HL-60 (cell line): ENCODE data around the gene KMT5C.

Source experiments
- GABPA ChIP-seq: IDR thresholded peaks from 2 replicates; pipeline ENCODE4 v1.6.1; 2012; ENCODE audit warnings: low read depth
- POLR2AphosphoS5 ChIP-seq: IDR thresholded peaks from 2 replicates; pipeline ENCODE4 v1.6.1; 2012; ENCODE audit warnings: low read depth
- SPI1 ChIP-seq: IDR thresholded peaks from 2 replicates; pipeline ENCODE4 v1.6.1; 2012; ENCODE audit warnings: low read depth, mild to moderate bottlenecking, borderline replicate concordance
- TF ChIP-seq, protein P1 (sequence below): IDR thresholded peaks from one replicate; pipeline ENCODE4 v1.5.1; 2011; ENCODE audit warnings: low read length, control low read depth, inconsistent platforms; ENCODE audit not compliant: insufficient read depth
- TF ChIP-seq, protein P2 (sequence below): IDR thresholded peaks from 2 replicates; pipeline ENCODE4 v1.6.1; 2012; ENCODE audit warnings: low read depth; ENCODE audit not compliant: insufficient replicate concordance

GRCh38 chr19:55362990-55363716 lies 23.5 kb downstream of the KMT5C start, which contains the start of gene GARIN5B:
- TF ChIP-seq POLR2AphosphoS5 (no peak), GABPA (no peak), SPI1 (no peak)
- TF ChIP-seq, protein P1, sequence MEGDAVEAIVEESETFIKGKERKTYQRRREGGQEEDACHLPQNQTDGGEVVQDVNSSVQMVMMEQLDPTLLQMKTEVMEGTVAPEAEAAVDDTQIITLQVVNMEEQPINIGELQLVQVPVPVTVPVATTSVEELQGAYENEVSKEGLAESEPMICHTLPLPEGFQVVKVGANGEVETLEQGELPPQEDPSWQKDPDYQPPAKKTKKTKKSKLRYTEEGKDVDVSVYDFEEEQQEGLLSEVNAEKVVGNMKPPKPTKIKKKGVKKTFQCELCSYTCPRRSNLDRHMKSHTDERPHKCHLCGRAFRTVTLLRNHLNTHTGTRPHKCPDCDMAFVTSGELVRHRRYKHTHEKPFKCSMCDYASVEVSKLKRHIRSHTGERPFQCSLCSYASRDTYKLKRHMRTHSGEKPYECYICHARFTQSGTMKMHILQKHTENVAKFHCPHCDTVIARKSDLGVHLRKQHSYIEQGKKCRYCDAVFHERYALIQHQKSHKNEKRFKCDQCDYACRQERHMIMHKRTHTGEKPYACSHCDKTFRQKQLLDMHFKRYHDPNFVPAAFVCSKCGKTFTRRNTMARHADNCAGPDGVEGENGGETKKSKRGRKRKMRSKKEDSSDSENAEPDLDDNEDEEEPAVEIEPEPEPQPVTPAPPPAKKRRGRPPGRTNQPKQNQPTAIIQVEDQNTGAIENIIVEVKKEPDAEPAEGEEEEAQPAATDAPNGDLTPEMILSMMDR = no peak
- TF ChIP-seq, protein P2, sequence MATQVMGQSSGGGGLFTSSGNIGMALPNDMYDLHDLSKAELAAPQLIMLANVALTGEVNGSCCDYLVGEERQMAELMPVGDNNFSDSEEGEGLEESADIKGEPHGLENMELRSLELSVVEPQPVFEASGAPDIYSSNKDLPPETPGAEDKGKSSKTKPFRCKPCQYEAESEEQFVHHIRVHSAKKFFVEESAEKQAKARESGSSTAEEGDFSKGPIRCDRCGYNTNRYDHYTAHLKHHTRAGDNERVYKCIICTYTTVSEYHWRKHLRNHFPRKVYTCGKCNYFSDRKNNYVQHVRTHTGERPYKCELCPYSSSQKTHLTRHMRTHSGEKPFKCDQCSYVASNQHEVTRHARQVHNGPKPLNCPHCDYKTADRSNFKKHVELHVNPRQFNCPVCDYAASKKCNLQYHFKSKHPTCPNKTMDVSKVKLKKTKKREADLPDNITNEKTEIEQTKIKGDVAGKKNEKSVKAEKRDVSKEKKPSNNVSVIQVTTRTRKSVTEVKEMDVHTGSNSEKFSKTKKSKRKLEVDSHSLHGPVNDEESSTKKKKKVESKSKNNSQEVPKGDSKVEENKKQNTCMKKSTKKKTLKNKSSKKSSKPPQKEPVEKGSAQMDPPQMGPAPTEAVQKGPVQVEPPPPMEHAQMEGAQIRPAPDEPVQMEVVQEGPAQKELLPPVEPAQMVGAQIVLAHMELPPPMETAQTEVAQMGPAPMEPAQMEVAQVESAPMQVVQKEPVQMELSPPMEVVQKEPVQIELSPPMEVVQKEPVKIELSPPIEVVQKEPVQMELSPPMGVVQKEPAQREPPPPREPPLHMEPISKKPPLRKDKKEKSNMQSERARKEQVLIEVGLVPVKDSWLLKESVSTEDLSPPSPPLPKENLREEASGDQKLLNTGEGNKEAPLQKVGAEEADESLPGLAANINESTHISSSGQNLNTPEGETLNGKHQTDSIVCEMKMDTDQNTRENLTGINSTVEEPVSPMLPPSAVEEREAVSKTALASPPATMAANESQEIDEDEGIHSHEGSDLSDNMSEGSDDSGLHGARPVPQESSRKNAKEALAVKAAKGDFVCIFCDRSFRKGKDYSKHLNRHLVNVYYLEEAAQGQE = no peak
